GM04504 (cell line): ENCODE measurements around the gene RAG2.

Source experiments
- DNase-seq: peaks from one replicate; pipeline ENCODE4 v3.0.0-alpha.2; 2012; ENCODE audit warnings: low read depth

Gene RAG2

GRCh38 chr11:36550385-36551115, 47.5 kb downstream of the RAG2 start:
- no peak for DNase-seq
